Cardiac muscle cell (in vitro differentiated cells and primary cell): ENCODE measurements around the gene FAM168B. TPM values are rescaled to one million over a fixed set of nuclear protein-coding genes. Genes with fewer than 3 reads are reported as not detected.

Experiments used
- DNase-seq, 2 donors: peaks; one replicate each; pipeline versions ENCODE4 v3.0.0 to v3.0.0-alpha.2; 2010 to 2017; ENCODE audit warnings: low read depth in 1 of 2, low spot score in 1 of 2
- H3K27ac ChIP-seq: fragments of 200-600 bp; sonication (generic); 2 replicates; pipeline ENCODE4 v1.5.1; 2016
- H3K27me3 ChIP-seq: fragments of 200-600 bp; sonication (generic); 2 replicates; pipeline ENCODE4 v1.6.0; 2016; ENCODE audit warnings: control low read depth
- H3K36me3 ChIP-seq: fragments of 200-600 bp; sonication (generic); 2 replicates; pipeline ENCODE4 v1.5.1; 2016; ENCODE audit warnings: control low read depth
- H3K4me1 ChIP-seq: fragments of 200-600 bp; sonication (generic); 2 replicates; pipeline ENCODE4 v1.8.1; 2017; ENCODE audit warnings: low read depth, mild to moderate bottlenecking, mixed run types
- H3K4me3 ChIP-seq: fragments of 200-600 bp; sonication (generic); 2 replicates; pipeline ENCODE4 v1.5.1; 2016; ENCODE audit warnings: mild to moderate bottlenecking
- H3K9me3 ChIP-seq: fragments of 200-600 bp; sonication (generic); 2 replicates; pipeline ENCODE4 v1.5.1; 2017; ENCODE audit warnings: low read depth, mild to moderate bottlenecking, control low read depth
- polyA plus RNA-seq: library from polyadenylated mRNA; unstranded; fragments of >200 nt; fragmentation: Nextera tagmentation; extraction: Ambion mirVana; gene quantifications from 2 replicates; pipeline ENCODE4 v1.2.1, GENCODE V29; 2016
- total RNA-seq: library from RNA; depleted of rRNA; stranded (reverse); fragments of >200 nt; gene quantifications from 2 replicates; pipeline ENCODE4 v1.2.3, GENCODE V29; 2016
- TF ChIP-seq, protein P1 (sequence below): IDR thresholded peaks from 2 replicates; pipeline ENCODE4 v1.5.1; 2012; ENCODE audit warnings: low read depth, mild to moderate bottlenecking, low read length

The FAM168B gene
- total and polyA plus RNA-seq, 2 experiments from 2014 or later = 50.4 to 142 TPM

DNA sequence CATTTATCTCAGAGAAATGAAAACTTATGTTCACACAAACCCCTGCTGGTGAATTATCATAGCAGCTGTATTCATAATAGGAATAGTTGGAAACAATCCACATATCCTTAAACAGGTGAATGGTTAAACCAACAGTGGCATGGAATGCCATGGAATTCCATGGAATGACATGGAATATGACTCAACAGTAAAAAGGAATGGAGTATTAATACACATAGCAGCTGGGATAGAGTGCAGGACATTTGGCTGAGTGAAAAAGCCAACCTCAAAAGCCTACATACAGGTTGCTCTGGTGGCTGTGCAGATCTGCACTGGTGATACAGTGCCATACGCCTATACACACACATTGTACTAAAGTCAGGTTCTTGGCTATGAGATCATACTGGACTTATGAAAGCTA, 69.5 kb downstream of the FAM168B start:
- H3K36me3 ChIP-seq = no peaks in the 10 kb centered on the region
- no peak for DNase-seq
- TF ChIP-seq, protein P1, sequence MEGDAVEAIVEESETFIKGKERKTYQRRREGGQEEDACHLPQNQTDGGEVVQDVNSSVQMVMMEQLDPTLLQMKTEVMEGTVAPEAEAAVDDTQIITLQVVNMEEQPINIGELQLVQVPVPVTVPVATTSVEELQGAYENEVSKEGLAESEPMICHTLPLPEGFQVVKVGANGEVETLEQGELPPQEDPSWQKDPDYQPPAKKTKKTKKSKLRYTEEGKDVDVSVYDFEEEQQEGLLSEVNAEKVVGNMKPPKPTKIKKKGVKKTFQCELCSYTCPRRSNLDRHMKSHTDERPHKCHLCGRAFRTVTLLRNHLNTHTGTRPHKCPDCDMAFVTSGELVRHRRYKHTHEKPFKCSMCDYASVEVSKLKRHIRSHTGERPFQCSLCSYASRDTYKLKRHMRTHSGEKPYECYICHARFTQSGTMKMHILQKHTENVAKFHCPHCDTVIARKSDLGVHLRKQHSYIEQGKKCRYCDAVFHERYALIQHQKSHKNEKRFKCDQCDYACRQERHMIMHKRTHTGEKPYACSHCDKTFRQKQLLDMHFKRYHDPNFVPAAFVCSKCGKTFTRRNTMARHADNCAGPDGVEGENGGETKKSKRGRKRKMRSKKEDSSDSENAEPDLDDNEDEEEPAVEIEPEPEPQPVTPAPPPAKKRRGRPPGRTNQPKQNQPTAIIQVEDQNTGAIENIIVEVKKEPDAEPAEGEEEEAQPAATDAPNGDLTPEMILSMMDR = no peak
- no peak overlapping the region for H3K4me3 ChIP-seq
- H3K27ac ChIP-seq = no peak overlapping the region
- no peaks in the 10 kb centered on the region for H3K9me3 ChIP-seq
- no peaks in the 10 kb centered on the region for H3K4me1 ChIP-seq
- H3K27me3 ChIP-seq = peaks cover 3% of the 10 kb centered on the region

DNA sequence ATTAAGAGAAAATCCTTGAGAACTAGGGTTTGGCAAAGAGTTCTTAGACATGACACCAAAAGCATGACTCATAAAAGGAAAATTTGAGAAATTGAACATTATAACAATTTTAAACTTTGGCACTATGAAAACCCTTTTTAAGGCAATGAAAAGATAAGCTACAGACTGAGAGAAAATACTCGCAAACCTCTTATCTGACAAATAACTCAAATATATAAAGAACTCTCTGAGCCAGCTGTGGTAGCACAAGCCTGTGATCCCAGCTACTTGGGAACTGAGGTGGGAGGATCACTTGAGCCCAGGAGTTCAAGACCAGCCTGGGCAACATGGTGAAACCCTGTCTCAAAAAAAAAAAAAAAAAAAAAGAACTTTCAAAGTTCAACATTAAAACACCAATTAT, 70.5 kb downstream of the FAM168B start:
- H3K36me3 ChIP-seq = no peaks in the 10 kb centered on the region
- peak in 1 of 2 donors; percentile 80 for DNase-seq
- H3K9me3 ChIP-seq = no peaks in the 10 kb centered on the region

GRCh38 chr2:131016826-131017741, 76.2 kb downstream of the FAM168B start:
- Histone ChIP-seq H3K27ac (no peak overlapping the region), H3K27me3 (peaks cover 5% of the 10 kb centered on the region), H3K4me3 (no peak overlapping the region), H3K9me3 (no peaks in the 10 kb centered on the region), H3K4me1 (no peaks in the 10 kb centered on the region), H3K36me3 (no peaks in the 10 kb centered on the region)
- TF ChIP-seq, protein P1 = no peak
- DNase-seq = peak in 1 of 2 donors; percentile 89

More for the DNA sequence above, 70.5 kb downstream of the FAM168B start:
- no peak overlapping the region for H3K27ac ChIP-seq
- TF ChIP-seq, protein P1 = no peak
- H3K27me3 ChIP-seq = peaks cover 5% of the 10 kb centered on the region
- H3K4me1 ChIP-seq = no peaks in the 10 kb centered on the region
- no peak overlapping the region for H3K4me3 ChIP-seq

- TF ChIP-seq, protein P1 = no peak
- H3K4me1 ChIP-seq = no peaks in the 10 kb centered on the region
- no peaks in the 10 kb centered on the region for H3K36me3 ChIP-seq
- DNase-seq = no peak
- no peak overlapping the region for H3K4me3 ChIP-seq
- no peaks in the 10 kb centered on the region for H3K9me3 ChIP-seq
- H3K27ac ChIP-seq = no peak overlapping the region
- peaks cover 5% of the 10 kb centered on the region for H3K27me3 ChIP-seq
Measured at GRCh38 chr2:131015764-131016163, 77.5 kb downstream of the FAM168B start.

- H3K4me1 ChIP-seq = no peaks in the 10 kb centered on the region
- no peaks in the 10 kb centered on the region for H3K9me3 ChIP-seq
- no peak overlapping the region for H3K27ac ChIP-seq
- no peak overlapping the region for H3K4me3 ChIP-seq
- DNase-seq = no peak
- TF ChIP-seq, protein P1 = no peak
- peaks cover 5% of the 10 kb centered on the region for H3K27me3 ChIP-seq
- no peaks in the 10 kb centered on the region for H3K36me3 ChIP-seq
Measured at GRCh38 chr2:131014141-131014540, 79.1 kb downstream of the FAM168B start.
